ENCODE results near the gene KLHL29.

DNA sequence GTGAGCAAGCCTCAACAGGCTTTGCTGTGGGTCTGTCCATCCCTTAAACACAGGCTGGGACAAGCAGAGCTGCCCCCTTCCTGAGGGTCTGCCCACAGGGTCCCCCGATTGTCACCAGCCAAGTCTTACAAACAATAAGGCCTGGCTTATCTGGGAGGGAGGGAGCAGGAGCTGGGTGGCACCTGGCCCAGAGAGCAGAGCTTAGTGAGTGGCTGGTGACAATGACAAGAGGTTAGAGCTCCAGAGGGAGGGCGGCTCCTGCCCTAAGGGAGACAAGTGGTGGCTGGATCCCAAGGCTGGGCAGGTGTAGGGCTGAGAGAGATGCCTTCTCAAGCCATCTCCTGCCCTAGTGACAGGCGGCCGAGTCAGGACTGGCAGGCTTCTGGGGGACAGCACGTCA is 125.5 kb downstream of the KLHL29 start:
- TF ChIP-seq RAD21 (IDR thresholded peaks at IDR 0.05): no peak
- TF ChIP-seq CTCF (IDR thresholded peaks at IDR 0.05; ENCODE audit: low read depth, low read length, missing input control): no peak
- no peak for TF ChIP-seq YY1 (IDR thresholded peaks at IDR 0.05)
- TF ChIP-seq FOXA1 (IDR thresholded peaks at IDR 0.05): no peak
- TF ChIP-seq JUND (IDR thresholded peaks at IDR 0.05): no peak
- no peak for TF ChIP-seq SP1 (IDR thresholded peaks at IDR 0.05)
- TF ChIP-seq, protein P1, sequence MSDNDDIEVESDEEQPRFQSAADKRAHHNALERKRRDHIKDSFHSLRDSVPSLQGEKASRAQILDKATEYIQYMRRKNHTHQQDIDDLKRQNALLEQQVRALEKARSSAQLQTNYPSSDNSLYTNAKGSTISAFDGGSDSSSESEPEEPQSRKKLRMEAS (IDR thresholded peaks at IDR 0.05): no peak
- TF ChIP-seq, protein P2, sequence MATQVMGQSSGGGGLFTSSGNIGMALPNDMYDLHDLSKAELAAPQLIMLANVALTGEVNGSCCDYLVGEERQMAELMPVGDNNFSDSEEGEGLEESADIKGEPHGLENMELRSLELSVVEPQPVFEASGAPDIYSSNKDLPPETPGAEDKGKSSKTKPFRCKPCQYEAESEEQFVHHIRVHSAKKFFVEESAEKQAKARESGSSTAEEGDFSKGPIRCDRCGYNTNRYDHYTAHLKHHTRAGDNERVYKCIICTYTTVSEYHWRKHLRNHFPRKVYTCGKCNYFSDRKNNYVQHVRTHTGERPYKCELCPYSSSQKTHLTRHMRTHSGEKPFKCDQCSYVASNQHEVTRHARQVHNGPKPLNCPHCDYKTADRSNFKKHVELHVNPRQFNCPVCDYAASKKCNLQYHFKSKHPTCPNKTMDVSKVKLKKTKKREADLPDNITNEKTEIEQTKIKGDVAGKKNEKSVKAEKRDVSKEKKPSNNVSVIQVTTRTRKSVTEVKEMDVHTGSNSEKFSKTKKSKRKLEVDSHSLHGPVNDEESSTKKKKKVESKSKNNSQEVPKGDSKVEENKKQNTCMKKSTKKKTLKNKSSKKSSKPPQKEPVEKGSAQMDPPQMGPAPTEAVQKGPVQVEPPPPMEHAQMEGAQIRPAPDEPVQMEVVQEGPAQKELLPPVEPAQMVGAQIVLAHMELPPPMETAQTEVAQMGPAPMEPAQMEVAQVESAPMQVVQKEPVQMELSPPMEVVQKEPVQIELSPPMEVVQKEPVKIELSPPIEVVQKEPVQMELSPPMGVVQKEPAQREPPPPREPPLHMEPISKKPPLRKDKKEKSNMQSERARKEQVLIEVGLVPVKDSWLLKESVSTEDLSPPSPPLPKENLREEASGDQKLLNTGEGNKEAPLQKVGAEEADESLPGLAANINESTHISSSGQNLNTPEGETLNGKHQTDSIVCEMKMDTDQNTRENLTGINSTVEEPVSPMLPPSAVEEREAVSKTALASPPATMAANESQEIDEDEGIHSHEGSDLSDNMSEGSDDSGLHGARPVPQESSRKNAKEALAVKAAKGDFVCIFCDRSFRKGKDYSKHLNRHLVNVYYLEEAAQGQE (IDR thresholded peaks at IDR 0.05): no peak
- TF ChIP-seq RXRA (IDR thresholded peaks at IDR 0.05): no peak
- no peak for TF ChIP-seq GABPA (IDR thresholded peaks at IDR 0.05 in 1 of 2, conservative IDR thresholded peaks at IDR 0.05 in 1 of 2)
- no peak for TF ChIP-seq TAF1 (conservative IDR thresholded peaks at IDR 0.05)

All from liver (tissue), 3 donors.